GM19324 (cell line): ENCODE data around the gene SLX9.

Experiments used
- ATAC-seq: cut with Tn5 transposase; IDR thresholded peaks from one replicate; pipeline ENCODE4 v1.9.1; 2021; ENCODE audit warnings: mild to moderate bottlenecking, moderate library complexity; ENCODE audit not compliant: unreplicated experiment, low FRiP score

Gene SLX9, protein sequence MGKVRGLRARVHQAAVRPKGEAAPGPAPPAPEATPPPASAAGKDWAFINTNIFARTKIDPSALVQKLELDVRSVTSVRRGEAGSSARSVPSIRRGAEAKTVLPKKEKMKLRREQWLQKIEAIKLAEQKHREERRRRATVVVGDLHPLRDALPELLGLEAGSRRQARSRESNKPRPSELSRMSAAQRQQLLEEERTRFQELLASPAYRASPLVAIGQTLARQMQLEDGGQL

GRCh38 chr21:44939532-44940115 lies at the start of gene SLX9:
Gene SLX9, plus strand, starts transcription at chr21:44940029. Its CDS starts 29 bp downstream, at chr21:44940058.
- ATAC-seq: peak; percentile 67

- no peak for ATAC-seq
These were observed 49.4 kb upstream of the SLX9 start for GRCh38 chr21:44890338-44890931.

DNA sequence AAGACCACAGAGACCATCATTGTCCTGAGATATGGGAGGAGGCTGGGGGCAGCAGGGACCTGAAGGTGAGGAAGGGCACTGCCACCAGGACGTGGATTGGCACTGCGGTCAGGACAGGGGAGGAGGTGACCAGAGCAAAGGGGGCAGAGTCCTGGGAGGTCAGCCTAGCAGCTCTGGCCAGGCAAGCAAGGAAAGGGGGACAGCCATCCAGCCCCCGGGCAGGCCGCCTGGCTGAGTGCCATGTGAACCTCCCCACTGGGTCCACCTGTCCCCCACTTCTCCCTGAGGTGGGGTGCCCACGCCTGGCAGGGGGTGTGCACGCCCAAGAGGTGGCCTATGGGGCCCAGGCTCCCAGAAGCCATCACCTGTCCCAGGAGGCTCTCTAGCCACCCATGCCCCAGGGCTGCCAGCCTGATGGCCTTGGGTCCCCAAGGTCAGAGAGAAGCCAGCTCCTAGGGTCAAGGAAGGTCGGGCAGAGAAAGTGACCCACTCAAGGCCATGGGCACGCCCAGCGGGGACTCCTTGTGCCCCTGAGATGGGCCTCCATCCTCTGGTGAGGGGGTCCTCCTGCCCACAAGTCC lies 48.8 kb upstream of the SLX9 start:
- ATAC-seq: no peak

- no peak for ATAC-seq
These were observed 48.2 kb upstream of the SLX9 start for GRCh38 chr21:44891631-44892031.

DNA sequence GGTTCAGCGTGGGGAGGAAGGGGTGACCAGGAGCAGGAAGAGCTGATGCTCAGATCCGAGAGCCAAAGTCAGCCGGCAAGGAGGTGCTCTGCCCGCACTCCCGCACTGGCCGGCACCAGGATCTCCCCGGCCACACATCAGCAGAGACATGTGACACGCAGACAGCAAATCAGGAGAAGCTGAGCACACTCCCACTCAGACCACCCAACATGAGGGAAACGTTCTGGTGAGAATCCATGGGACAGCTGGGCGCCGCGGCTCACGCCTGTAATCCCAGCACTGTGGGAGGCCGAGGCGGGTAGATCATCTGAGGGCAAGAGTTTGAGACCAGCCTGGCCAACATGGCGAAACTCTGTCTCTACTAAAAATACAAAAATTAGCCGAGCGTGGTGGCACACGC lies 47.7 kb upstream of the SLX9 start:
- no peak for ATAC-seq

- ATAC-seq: no peak
These were observed 47.1 kb upstream of the SLX9 start for GRCh38 chr21:44892536-44893277.

GRCh38 chr21:44893278-44893556 lies 46.6 kb upstream of the SLX9 start:
- no peak for ATAC-seq

DNA sequence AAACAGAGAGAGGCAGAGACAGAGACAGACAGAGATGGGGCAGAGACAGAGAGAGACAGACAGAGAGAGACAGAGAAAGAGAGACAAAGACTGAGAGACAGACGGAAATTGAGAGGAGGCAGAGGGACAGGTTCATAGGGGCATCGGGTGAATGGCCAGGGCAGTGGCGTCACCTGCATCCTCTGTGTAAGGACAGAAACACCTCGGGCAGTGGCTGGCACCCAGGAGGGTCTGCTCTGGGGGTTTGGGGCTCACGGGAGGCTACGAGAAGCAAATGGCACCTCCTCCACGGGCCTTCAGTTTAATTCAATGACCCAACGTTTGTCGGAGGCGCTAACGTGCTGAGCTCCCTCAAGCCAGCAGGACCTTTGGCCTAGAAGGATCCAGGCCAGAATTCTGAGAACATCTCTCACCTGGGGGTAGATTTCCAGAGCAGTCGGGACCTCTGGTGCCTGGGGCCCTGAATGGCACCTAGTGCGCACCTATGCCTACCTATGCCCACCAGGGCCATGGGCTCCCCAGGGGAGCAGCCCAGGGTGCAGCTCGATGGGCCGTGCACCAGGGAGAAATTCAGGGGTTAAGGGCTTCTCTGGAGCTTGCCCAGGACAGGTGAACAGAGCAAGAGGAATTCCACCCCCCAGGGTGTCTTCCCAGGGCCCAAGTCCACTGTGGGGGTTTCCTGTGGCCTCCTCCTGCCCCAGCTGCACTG lies 45.7 kb upstream of the SLX9 start:
- no peak for ATAC-seq

GRCh38 chr21:44894687-44895302 lies 45.0 kb upstream of the SLX9 start:
- ATAC-seq: no peak

GRCh38 chr21:44895859-44896258 lies 44.0 kb upstream of the SLX9 start:
- ATAC-seq: no peak

DNA sequence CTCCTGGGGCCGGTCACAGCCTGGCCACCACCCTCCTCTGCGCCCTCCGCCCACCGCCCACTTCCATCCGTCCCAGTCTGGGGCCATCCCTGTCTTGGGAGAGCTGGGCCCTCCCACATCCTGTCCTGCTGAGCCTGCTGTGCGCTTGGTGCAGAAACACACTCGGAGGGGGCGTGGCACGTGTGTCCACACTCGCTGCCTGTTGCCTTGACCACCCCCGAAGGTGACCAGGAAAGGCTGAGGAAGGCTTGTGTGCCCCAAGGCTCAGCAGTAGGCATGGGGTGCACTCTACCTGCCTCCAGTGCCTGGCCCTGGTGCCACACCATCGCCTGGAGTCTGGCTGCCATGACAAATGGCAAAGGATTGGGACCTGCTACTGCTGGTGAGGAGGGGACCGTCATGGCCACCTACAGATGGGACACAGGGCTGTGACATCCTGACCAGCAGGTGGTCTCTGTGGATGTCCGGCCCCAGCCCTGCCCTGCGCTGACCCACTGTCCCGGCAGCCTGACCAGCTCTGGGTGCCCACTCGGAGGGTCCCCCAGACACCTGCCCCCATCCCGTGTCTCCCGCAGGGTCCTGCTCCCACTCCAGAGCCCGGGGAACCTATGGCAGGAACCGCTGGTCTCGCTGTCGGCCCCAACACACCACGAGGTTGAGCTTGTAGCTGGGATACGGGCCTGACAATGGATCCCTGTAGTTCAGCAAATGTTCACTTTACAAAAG lies 43.1 kb upstream of the SLX9 start:
- no peak for ATAC-seq

DNA sequence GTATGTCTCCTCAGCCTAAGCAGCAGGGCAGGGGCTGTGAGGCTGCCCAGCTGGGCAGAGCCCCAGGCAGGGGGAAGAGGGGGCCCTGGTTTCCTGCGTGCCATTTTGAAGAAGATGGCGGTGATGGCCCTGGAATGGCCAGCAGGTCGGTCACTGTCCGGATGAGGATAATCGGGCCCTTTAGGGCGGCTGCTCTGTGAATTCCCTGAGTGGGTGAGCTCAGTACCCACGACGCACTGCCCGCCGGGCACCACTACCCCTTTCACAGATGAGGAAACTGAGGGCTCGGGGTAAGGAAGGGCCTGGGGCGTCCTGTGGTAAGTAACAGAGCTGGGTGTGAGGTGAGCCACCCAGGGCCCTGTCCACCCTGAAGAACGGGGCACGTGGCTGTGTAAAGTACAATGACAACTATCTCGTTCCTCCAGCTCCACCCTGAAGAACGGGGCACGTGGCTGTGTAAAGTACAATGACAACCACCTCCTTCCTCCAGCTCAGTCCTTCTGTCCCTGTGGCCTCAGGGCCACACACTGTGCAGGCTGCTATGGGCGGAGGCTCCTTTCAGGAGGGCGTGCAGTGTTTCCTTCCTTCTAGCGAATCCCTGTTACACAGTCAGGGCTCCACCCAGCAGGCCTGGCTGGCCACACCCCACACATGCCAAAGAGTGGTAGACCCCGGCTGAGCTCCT lies 42.4 kb upstream of the SLX9 start:
- no peak for ATAC-seq

DNA sequence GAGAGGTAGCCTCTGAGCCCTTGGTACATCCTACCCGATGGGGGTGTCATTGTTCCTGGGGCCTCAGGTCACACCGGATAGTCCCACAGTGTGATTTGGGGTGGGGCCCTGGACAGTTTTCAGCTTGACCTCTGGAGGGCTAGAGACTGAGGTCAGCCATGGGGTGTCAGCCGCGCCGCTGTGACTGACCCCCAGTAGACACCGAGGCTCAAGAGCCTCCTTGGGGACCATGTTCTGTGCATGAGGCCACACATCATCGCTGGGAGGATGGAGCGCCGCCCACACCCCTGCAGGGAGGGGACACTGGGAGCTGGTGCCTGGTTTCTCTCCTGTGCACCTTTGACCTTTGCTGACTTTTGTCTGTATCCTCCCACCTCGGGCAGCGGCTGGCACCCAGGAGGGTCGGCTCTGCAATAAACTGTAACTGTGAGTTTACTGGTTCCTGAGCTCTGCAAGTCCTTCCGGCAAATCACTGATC lies 41.8 kb upstream of the SLX9 start:
- no peak for ATAC-seq

DNA sequence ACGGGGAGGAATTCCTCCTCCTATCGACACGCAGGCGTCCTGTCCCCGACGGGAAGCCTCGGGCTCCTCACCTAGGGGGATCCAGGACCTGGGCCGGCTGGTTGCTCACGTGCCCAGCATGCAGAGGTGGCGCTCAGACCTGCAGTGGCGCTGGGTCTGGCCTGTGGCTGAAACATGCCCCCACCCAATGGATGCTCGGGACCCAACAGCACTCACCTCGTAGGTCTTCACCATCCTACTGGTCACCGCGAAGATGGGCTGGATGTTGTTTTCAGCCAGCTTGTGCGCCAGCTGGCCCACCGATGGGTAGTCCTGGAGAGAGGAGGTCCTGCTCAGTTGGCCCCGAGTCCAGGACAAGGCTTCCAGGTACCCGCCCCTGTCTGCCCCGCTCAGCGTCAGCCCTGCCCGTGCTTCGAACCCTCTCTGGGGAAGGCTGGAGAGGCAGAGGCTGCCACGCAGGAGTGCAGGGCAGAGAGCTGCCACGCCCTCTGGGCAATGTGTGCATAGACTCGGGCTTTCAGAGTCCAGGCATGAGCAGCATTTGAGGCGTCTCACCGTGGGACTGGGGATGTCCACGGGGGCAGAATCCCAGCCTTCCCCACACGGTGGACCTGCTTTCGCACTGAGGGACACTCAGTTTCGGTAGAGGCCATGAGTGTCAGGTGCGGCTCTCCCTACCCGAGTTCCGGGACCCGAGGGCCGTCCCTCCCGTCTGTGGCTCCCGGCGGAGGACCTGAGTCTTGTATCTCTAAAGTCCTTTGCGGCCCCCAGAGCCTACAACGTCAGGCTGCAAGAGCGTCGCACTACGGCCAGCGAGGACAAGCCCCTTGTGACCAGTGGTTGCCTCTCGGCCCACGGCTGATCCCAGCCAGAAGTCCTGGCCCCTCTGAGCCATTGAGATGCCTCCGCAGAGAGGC lies 40.7 kb upstream of the SLX9 start:
- no peak for ATAC-seq

DNA sequence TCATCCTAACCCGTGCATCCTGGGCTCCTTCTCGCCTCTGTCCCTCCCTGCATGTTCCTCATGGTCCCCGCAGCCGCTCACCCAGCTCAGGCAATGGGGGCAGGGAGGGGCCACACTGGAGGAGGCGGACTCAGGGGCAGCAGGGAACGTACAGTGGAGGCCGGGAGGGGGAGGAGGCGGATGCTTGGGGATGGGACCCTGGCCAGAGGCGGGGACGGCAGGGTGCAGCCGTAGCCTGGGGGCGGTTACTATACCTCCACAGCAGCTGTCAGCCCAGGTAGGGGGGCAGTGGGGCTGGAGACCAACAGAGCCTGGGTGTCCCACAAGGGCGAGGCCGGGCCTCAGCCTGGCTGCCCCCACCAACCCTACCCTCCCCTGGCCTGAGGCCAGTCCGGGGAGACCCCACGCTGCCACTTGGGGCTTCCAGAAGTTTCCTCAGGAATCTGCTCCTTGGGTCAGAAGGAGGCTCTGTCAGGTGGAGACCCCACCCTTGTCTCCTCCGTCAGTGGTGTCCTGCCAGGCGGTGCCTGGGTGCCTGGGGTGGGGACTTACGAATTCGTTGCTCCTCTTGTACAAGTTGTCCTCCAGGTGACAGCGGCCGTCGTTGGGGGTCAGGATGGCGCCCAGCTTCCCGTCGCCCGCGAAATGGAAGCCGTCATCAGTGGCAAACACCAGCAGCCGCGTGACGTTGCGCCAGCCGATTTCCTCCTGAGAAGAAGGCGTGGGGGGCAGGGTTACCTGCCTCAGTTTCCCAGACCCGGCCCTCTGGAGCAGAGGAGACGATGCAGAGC lies 39.9 kb upstream of the SLX9 start:
- no peak for ATAC-seq

- no peak for ATAC-seq
These were observed 39.1 kb upstream of the SLX9 start for GRCh38 chr21:44900559-44901251.
